ENCODE results near the gene SMYD3. TPM values are rescaled to one million over a fixed set of nuclear protein-coding genes. Genes with fewer than 3 reads are reported as not detected.
A peak's percentile ranks its signal among the peaks of the same experiment; 100 is the strongest.
"Not testable (repeated sequence)": the region's sequence is repeated elsewhere in the genome, so short reads cannot be mapped to it uniquely, and the experiment has no call there.

Gene SMYD3
- polyA plus RNA-seq, 1 donor from 2014 or later = 35.9 TPM

DNA sequence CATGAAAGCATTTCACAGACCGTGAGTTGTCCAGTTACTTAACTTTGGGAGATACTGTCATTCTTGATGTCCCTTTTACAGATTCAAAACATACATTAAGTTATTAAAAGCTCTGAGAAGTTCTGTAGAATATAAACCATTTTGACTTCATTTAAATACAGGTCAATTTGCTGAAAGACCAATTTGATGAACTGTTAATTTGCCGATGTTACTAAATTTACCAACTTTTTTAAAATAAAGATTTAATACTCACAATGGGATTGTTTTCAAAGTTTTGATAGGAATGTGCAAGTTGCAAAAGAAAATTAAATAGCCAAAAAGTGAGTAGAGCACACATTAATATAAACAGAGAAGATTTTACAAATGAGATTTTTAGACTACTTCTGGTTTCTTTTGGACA, 666.1 kb downstream of the SMYD3 start:
- Mint-ChIP-seq H3K4me3 (no peak overlapping the region), H3K36me3 (peaks cover 5% of the 10 kb centered on the region), H3K27ac (no peak overlapping the region), H3K4me1 (no peaks in the 10 kb centered on the region), H3K27me3 (no peaks in the 10 kb centered on the region), H3K9me3 (no peaks in the 10 kb centered on the region)

DNA sequence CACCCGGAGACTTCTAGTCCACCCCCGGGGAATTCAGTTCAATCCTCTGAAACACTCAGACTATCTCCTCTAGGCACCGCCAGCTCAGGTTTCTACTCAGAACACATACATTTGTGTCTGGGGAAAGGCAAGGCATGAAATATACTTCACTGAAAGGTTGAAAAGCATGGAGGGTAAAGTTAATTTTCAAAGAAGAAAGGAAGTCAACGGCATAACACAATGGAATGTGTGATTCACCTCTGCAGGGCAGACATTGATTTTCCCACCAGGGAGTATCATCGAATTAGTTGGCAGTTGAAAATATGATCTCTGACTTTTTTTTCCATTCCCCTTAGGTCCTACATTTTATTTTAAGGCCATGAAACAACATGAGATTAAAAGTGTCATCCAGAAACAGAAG, 669.4 kb downstream of the SMYD3 start:
- Mint-ChIP-seq H3K9me3 (no peaks in the 10 kb centered on the region), H3K4me1 (no peaks in the 10 kb centered on the region), H3K27me3 (no peaks in the 10 kb centered on the region), H3K27ac (no peak overlapping the region), H3K4me3 (no peak overlapping the region), H3K36me3 (no peaks in the 10 kb centered on the region)

GRCh38 chr1:245835386-245835785, 671.7 kb downstream of the SMYD3 start:
- H3K4me3 Mint-ChIP-seq = no peak overlapping the region
- H3K27me3 Mint-ChIP-seq = no peaks in the 10 kb centered on the region
- peaks cover 0 to 4% (median 4%) of the 10 kb centered on the region in 3 donors for H3K9me3 Mint-ChIP-seq
- H3K36me3 Mint-ChIP-seq = peaks cover 4% of the 10 kb centered on the region
- no peak overlapping the region for H3K27ac Mint-ChIP-seq
- no peaks in the 10 kb centered on the region for H3K4me1 Mint-ChIP-seq

- Mint-ChIP-seq H3K4me1 (peaks cover 5 to 9% (median 9%) of the 10 kb centered on the region in 3 donors), H3K36me3 (peaks cover 4% of the 10 kb centered on the region), H3K27ac (no peak overlapping the region), H3K4me3 (no peak overlapping the region), H3K27me3 (no peaks in the 10 kb centered on the region), H3K9me3 (peaks cover 0 to 4% (median 4%) of the 10 kb centered on the region in 3 donors)
Observed at GRCh38 chr1:245834002-245834401, 673.1 kb downstream of the SMYD3 start.

DNA sequence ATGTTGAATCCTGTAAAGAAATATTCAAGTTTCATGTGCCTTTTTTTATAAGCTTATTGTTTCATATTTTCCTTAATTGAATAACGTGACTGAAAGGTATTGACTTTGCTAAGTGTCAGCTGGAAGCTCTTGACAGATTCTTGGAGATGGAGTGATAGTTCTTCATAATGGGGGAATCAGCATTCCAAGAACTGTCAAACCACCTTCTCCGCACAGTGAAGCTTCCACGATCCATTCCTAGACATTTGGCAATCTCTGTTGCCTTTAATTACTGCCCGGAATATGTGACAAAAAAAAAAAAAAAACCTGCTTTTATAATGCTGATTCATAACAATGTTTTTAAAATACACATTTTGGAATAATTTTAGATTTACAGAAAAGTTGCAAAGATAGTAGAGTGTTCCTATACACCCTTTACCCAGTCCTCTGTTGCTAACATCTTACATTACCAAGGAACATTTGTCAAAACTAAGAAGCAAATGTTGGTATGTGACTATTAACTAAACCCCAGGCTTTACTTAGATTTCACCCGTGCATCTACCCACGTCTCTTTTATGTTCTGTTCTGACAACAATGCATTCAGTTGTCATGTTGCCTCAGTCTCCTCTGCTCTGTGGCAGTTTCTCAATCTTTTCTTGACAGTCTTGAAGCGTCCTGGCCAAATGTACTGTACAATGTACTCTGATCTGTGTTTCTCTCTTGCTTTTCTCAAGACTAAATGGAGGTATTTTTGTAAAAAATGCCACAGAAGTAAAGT, 674.1 kb downstream of the SMYD3 start:
- H3K27ac Mint-ChIP-seq = peak overlapping the region in 1 of 3 donors; percentile 15
- peaks cover 4% of the 10 kb centered on the region for H3K36me3 Mint-ChIP-seq
- peaks cover 0 to 4% (median 4%) of the 10 kb centered on the region in 3 donors for H3K9me3 Mint-ChIP-seq
- no peaks in the 10 kb centered on the region for H3K27me3 Mint-ChIP-seq
- H3K4me3 Mint-ChIP-seq = no peak overlapping the region
- peaks cover 6 to 11% (median 10%) of the 10 kb centered on the region in 3 donors for H3K4me1 Mint-ChIP-seq

DNA sequence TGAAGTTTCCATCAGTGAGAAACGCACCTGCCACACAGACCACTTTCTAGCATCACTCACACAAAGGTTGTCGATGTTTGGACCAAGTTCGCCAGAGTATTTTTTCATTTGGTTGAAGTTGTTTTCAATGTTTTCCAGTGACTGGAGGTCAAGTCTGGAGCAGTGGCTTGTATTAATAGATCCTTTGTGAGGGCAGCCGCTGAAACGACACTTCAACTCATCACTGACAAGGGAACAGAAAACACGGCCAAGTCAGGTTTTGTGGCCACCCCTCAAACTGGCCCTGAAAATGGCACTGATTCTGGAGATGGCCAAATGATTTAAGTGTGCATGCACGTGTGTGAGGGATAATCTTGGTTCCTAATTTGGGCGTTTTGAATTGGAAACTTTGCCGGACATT, 675.6 kb downstream of the SMYD3 start:
- Mint-ChIP-seq H3K36me3 (peaks cover 7% of the 10 kb centered on the region), H3K27me3 (no peaks in the 10 kb centered on the region), H3K9me3 (peaks cover 1 to 4% (median 4%) of the 10 kb centered on the region in 3 donors), H3K4me1 (peaks cover 6 to 12% (median 11%) of the 10 kb centered on the region in 3 donors), H3K4me3 (no peak overlapping the region), H3K27ac (no peak overlapping the region)

DNA sequence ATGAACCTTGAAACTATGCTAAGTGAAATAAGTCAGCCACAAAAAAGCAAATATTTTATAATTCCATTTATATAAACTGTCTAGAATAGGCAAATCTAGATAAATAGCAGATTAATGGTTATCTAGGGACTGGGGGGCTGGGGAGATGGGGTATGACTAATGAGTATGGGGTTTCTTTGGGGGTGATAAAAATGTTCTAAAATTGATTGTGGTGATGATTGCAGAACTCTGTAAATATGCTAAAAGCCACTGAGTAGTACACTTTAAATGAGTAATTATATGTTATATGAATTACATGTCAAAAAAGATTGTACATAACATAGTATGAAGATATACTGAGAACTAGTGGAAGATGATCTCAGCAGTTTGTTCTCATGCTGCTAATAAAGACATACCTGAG, 677.3 kb downstream of the SMYD3 start:
- no peak overlapping the region for H3K27ac Mint-ChIP-seq
- peaks cover 7% of the 10 kb centered on the region for H3K36me3 Mint-ChIP-seq

GRCh38 chr1:245829194-245829593, 677.9 kb downstream of the SMYD3 start:
- H3K4me1 Mint-ChIP-seq = peaks cover 6 to 13% (median 11%) of the 10 kb centered on the region in 3 donors
- H3K4me3 Mint-ChIP-seq = peak overlapping the region in 1 of 4 donors; percentile 58
- no peak overlapping the region for H3K27ac Mint-ChIP-seq
- H3K36me3 Mint-ChIP-seq = peaks cover 7% of the 10 kb centered on the region
- no peaks in the 10 kb centered on the region for H3K27me3 Mint-ChIP-seq
- H3K9me3 Mint-ChIP-seq = peaks cover 1 to 4% (median 4%) of the 10 kb centered on the region in 3 donors

More for the DNA sequence above, 677.3 kb downstream of the SMYD3 start:
- Mint-ChIP-seq H3K4me1 (peaks cover 6 to 13% (median 11%) of the 10 kb centered on the region in 3 donors), H3K9me3 (peaks cover 1 to 4% (median 4%) of the 10 kb centered on the region in 3 donors), H3K4me3 (no peak overlapping the region), H3K27me3 (no peaks in the 10 kb centered on the region)

- Mint-ChIP-seq H3K36me3 (peaks cover 11% of the 10 kb centered on the region), H3K27me3 (no peaks in the 10 kb centered on the region), H3K27ac (no peak overlapping the region)
Observed at GRCh38 chr1:245827301-245827700, 679.8 kb downstream of the SMYD3 start.

DNA sequence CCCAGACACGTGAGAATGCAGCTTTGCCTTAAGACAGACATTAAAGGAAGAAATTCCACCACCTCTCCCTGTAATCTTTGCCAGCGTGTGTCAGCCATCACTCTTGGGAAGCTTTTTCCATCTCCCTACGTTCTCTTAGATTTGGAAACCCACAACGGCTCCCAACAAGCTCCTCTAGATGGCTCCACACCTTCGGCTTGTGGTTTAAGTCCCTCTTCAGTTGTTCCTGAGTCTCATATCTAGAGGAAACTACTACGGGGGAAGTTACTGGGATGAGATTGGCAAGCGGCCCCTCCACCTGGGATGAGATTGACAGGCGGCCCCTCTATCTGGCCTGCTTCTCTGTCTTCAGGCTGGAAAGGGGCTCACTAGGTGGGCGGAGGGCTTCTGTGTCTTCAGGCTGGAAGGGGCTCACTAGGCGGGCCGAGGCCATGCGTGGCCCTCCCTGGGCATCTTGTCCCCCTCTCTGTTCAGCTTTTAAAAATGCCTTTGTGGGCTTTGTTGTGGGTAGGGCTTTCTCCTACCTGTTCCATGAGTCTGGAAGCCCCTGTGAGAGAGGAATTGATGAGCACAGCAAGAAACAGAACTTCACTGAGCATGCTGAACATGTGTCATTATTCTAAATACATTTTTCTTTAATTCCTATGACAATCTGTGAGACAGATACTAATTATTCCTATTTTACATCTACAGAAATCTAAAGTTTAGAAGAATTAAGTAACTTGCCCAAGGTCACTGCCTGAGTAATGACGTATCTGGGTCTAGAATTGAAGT, 681.8 kb downstream of the SMYD3 start:
- no peak overlapping the region for H3K4me3 Mint-ChIP-seq
- H3K4me1 Mint-ChIP-seq = peaks cover 6 to 13% (median 10%) of the 10 kb centered on the region in 3 donors
- H3K9me3 Mint-ChIP-seq = peaks cover 0 to 5% (median 1%) of the 10 kb centered on the region in 3 donors
- peaks cover 7% of the 10 kb centered on the region for H3K36me3 Mint-ChIP-seq
- peak overlapping the region in 1 of 3 donors; percentile 37 for H3K27ac Mint-ChIP-seq
- H3K27me3 Mint-ChIP-seq = no peaks in the 10 kb centered on the region

More at GRCh38 chr1:245827301-245827700, 679.8 kb downstream of the SMYD3 start:
- Mint-ChIP-seq H3K4me3 (no peak overlapping the region), H3K4me1 (peaks cover 6 to 13% (median 11%) of the 10 kb centered on the region in 3 donors), H3K9me3 (peaks cover 1 to 9% (median 4%) of the 10 kb centered on the region in 3 donors)

DNA sequence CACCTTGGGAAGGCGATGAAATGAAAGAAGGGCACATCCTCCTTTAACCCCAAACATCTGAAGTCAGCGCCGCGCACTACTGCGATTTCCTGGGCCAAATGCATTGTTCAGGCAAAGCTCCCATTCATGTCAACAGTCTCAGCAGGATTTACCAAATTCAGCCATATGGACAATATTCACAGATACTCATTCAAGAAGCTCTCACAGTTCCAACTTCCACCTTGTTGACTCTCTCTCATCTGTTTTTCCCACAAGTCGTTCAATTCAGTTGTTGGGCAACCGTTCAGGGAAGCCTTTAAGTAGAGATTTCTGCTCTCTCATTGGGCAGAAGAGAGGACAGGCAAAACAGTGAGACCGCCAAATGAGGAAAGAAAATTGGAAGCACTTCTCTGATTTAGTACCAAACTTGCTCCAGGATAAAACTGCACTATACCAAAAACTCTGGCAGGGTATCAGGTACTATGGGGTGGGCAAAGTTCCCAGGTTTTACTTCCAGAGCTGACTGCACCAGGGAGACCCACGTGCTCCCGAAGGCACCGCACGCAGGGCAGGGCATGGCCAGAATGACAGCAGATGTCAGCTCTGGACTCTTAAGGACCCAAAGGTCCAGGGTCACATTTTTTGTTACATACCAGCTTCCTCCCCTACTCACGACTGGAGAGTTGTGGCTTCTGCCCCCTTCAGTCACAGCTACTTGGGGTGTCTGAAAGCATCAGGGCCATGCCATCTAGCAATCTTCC, 683.5 kb downstream of the SMYD3 start:
- Mint-ChIP-seq H3K9me3 (peaks cover 0 to 5% (median 1%) of the 10 kb centered on the region in 3 donors), H3K36me3 (peaks cover 7% of the 10 kb centered on the region), H3K27ac (no peak overlapping the region), H3K27me3 (no peaks in the 10 kb centered on the region), H3K4me3 (no peak overlapping the region), H3K4me1 (peaks cover 0 to 3% (median 0%) of the 10 kb centered on the region in 3 donors)

DNA sequence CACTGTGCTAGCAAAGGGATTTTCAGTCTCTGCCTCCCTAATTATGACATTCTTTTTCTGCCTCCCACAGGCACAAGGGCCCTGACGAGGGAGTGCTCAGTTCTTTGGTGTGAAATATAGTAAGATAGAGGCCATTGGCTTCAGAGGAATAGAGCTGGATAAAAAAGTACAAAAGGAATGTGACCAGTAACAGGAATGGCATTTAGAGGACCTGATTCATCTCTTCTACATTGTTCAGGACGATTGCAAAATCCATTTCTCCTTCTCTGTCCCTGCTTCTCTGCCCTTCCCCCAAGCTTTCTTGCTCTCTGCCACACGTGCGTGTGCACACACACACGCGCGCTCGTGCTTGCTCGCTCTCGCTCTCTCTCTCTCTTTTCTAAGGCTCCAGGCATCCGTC, 684.1 kb downstream of the SMYD3 start:
- H3K4me1 Mint-ChIP-seq = peaks cover 0 to 3% (median 0%) of the 10 kb centered on the region in 3 donors
- H3K27ac Mint-ChIP-seq = no peak overlapping the region
- H3K27me3 Mint-ChIP-seq = no peaks in the 10 kb centered on the region
- H3K4me3 Mint-ChIP-seq = no peak overlapping the region
- peaks cover 7% of the 10 kb centered on the region for H3K36me3 Mint-ChIP-seq
- peaks cover 0 to 5% (median 1%) of the 10 kb centered on the region in 3 donors for H3K9me3 Mint-ChIP-seq

GRCh38 chr1:245818363-245818762, 688.7 kb downstream of the SMYD3 start:
- H3K4me1 Mint-ChIP-seq, H3K9me3 Mint-ChIP-seq, H3K27ac Mint-ChIP-seq, H3K36me3 Mint-ChIP-seq, H3K27me3 Mint-ChIP-seq, H3K4me3 Mint-ChIP-seq: not testable (repeated sequence)

GRCh38 chr1:245816496-245816895, 690.6 kb downstream of the SMYD3 start:
- H3K27ac Mint-ChIP-seq, H3K4me3 Mint-ChIP-seq, H3K36me3 Mint-ChIP-seq, H3K27me3 Mint-ChIP-seq, H3K4me1 Mint-ChIP-seq, H3K9me3 Mint-ChIP-seq: not testable (repeated sequence)

DNA sequence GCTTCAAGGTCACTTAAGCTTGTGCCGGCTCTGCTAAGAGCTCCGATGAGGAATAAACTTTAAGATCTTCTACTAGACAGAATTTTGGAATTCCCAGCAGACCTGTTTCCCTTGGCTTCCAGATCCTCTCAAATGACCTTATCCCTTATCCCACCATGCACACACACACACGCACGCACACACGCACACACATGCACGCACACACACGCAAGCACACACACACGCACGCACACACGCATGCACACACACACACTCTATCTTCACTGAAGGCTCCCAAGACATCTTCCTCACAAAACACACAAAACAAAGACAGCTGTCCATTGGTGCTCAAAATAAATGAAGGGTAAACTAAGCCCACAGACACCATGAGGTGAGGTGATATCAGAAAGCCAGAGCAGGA, 692.4 kb downstream of the SMYD3 start:
- no peaks in the 10 kb centered on the region for H3K9me3 Mint-ChIP-seq

More for the DNA sequence above, 692.4 kb downstream of the SMYD3 start:
- Mint-ChIP-seq H3K4me1 (peaks cover 20 to 26% (median 21%) of the 10 kb centered on the region in 3 donors), H3K36me3 (peaks cover 8% of the 10 kb centered on the region), H3K4me3 (peak overlapping the region in 1 of 4 donors; percentile 38), H3K27ac (peak overlapping the region in 1 of 3 donors; percentile 75), H3K27me3 (no peaks in the 10 kb centered on the region)
